ENCODE results near the gene RIMBP3B.
"Not testable (repeated sequence)": the region's sequence is repeated elsewhere in the genome, so short reads cannot be mapped to it uniquely, and the experiment has no call there.

DNA sequence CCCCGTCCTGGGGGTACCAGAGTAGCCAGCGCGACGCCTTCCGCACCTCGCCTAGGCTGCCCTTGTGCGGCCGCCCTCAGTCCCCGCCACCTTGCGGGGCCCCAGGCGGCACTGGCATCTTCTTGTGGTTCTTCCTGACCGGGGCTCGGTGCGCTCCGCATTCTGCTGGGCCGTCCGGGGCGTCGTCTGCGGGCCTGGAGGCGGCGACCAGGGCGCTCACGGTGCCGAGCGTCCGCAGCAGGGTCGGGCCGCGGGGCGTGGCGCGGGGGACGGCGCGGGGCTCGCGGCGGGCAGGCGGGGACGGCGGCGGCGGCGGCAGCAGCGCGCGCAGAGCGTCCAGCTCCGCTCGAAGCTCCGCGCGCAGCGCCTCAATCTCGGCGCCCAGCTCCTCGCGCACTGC, 23.0 kb upstream of the RIMBP3B start:
- TF ChIP-seq POLR2AphosphoS5 (IDR thresholded peaks at IDR 0.05; ENCODE audit: low read depth, low read length); TAF1 (IDR thresholded peaks at IDR 0.05; ENCODE audit: borderline replicate concordance, low read depth, low read length); POLR2A (IDR thresholded peaks at IDR 0.05; ENCODE audit: low read depth, low read length): not testable (repeated sequence)

Measured in GM12892 (cell line).